Measurements from ENCODE around the gene UBE2C. TPM values are rescaled to one million over a fixed set of nuclear protein-coding genes. Genes with fewer than 3 reads are reported as not detected.

The UBE2C gene
- total RNA-seq, 1 experiment from 2014 or later = 69.5 TPM

- Histone ChIP-seq H3K27me3 (no peaks in the 10 kb centered on the region), H3K4me3 (no peak overlapping the region), H3K9me3 (no peaks in the 10 kb centered on the region), H3K36me3 (no peaks in the 10 kb centered on the region)
- DNase-seq = no peak
Measured at GRCh38 chr20:45861221-45862075, 49.0 kb downstream of the UBE2C start.

DNA sequence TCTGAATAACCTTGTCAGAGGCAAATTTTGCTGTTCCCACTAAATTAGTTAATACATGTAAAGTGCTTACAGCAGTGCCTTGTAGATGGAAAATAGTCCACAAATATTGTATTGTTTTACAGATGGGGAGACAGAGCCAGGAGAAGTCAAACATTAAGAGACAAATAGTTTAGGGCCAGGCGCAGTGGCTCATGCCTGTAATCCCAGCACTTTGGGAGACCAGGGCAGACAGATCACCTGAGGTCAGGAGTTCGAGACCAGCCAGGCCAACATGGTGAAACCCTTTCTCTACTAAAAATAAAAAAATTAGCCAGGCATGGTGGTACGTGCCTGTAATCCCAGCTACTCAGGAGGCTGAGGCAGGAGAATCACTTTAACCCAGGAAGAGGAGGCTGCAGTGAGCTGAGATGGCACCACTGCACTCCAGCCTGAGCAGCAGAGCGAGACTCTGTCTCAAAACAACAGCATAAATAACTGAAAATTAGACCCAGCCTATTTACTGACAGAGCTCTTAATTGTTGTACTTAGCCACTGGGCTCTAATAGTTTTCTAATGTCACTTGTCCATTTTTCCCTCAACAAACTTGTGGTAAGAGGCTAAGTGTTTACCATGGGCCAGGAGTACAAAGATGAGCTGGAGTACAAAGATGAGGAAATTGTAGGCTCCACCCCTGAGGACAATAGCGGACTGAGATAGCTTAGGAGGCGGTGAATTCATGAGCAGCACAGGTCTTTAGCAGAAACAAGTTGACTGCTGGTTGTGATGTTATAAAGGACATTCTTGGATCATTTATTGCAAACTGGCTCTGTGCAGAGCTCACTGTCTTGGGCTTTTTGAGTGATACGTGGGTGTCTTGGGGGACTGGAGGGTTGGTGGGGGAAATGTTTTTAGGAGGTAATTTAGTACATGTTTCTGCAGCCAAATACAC lies 51.4 kb downstream of the UBE2C start:
- Histone ChIP-seq H3K9me3 (no peaks in the 10 kb centered on the region), H3K27me3 (no peaks in the 10 kb centered on the region), H3K36me3 (no peaks in the 10 kb centered on the region), H3K4me3 (no peak overlapping the region)
- DNase-seq = no peak

DNA sequence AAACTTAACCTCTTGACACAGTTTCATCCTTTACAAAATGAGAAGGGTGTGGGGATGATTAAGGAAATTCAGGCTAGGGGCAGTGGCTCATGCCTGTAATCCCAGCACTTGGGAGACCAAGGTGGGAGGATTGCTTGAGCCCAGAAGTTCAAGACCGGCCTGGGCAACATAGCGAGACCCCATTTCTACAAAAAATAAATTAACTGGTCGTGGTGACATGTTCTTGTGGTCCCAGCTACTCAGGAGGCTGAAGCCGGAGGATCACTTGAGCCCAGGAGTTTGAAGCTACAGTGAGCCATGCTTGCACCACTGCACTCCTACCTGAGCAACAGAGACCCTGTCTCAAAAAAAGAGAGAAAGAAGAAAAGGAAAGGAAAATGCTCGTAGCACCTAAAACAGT lies 54.0 kb downstream of the UBE2C start:
- Histone ChIP-seq H3K27me3 (no peaks in the 10 kb centered on the region), H3K4me3 (no peak overlapping the region), H3K9me3 (no peaks in the 10 kb centered on the region), H3K36me3 (no peaks in the 10 kb centered on the region)
- DNase-seq = no peak

Other genes with a start within 250 kb of the UBE2C start
- gene WFDC8, start 233.4 kb upstream of the UBE2C start, total RNA-seq (2014; rRNA removed; shearing (Covaris generic); ENCODE audit: low replicate concordance) = not detected in 2 replicates
- not detected in 2 replicates for gene WFDC10A, start 182.9 kb upstream of the UBE2C start, total RNA-seq (2014; rRNA removed; shearing (Covaris generic); ENCODE audit: low replicate concordance)
- gene WFDC9, start 181.4 kb upstream of the UBE2C start, total RNA-seq (2014; rRNA removed; shearing (Covaris generic); ENCODE audit: low replicate concordance) = not detected in 2 replicates
- not detected in 2 replicates for gene WFDC11, start 142.4 kb upstream of the UBE2C start, total RNA-seq (2014; rRNA removed; shearing (Covaris generic); ENCODE audit: low replicate concordance)
- not detected in 2 replicates for gene WFDC13, start 110.6 kb upstream of the UBE2C start, total RNA-seq (2014; rRNA removed; shearing (Covaris generic); ENCODE audit: low replicate concordance)
- not detected in 2 replicates for gene WFDC10B, start 107.6 kb upstream of the UBE2C start, total RNA-seq (2014; rRNA removed; shearing (Covaris generic); ENCODE audit: low replicate concordance)
- not detected in 2 replicates for gene SPINT4, start 90.3 kb upstream of the UBE2C start, total RNA-seq (2014; rRNA removed; shearing (Covaris generic); ENCODE audit: low replicate concordance)
- 0.59 TPM in 1 of 2 replicates, not detected in the other for gene WFDC3, start 20.8 kb upstream of the UBE2C start, total RNA-seq (2014; rRNA removed; shearing (Covaris generic); ENCODE audit: low replicate concordance)
- gene DNTTIP1, start 20.7 kb upstream of the UBE2C start, total RNA-seq (2014; rRNA removed; shearing (Covaris generic); ENCODE audit: low replicate concordance) = 50.3 and 70.0 TPM in 2 replicates
- not detected in 2 replicates for gene TNNC2, start 14.7 kb downstream of the UBE2C start, total RNA-seq (2014; rRNA removed; shearing (Covaris generic); ENCODE audit: low replicate concordance)
- 55.6 and 74.9 TPM in 2 replicates for gene SNX21, start 21.2 kb downstream of the UBE2C start, total RNA-seq (2014; rRNA removed; shearing (Covaris generic); ENCODE audit: low replicate concordance)
- gene ACOT8, start 44.7 kb downstream of the UBE2C start, total RNA-seq (2014; rRNA removed; shearing (Covaris generic); ENCODE audit: low replicate concordance) = 39.6 and 46.9 TPM in 2 replicates
- gene ZSWIM3, start 45.0 kb downstream of the UBE2C start, total RNA-seq (2014; rRNA removed; shearing (Covaris generic); ENCODE audit: low replicate concordance) = 8.4 and 14.2 TPM in 2 replicates
- gene ZSWIM1, start 68.6 kb downstream of the UBE2C start, total RNA-seq (2014; rRNA removed; shearing (Covaris generic); ENCODE audit: low replicate concordance) = 5.7 and 8.5 TPM in 2 replicates
- gene SPATA25, start 75.0 kb downstream of the UBE2C start, total RNA-seq (2014; rRNA removed; shearing (Covaris generic); ENCODE audit: low replicate concordance) = not detected in 2 replicates
- gene NEURL2, start 78.6 kb downstream of the UBE2C start, total RNA-seq (2014; rRNA removed; shearing (Covaris generic); ENCODE audit: low replicate concordance) = 0.39 TPM in 1 of 2 replicates, not detected in the other
- 17.8 and 27.9 TPM in 2 replicates for gene CTSA, start 78.7 kb downstream of the UBE2C start, total RNA-seq (2014; rRNA removed; shearing (Covaris generic); ENCODE audit: low replicate concordance)
- 46.8 and 70.1 TPM in 2 replicates for gene PLTP, start 99.5 kb downstream of the UBE2C start, total RNA-seq (2014; rRNA removed; shearing (Covaris generic); ENCODE audit: low replicate concordance)
- gene PCIF1, start 122.0 kb downstream of the UBE2C start, total RNA-seq (2014; rRNA removed; shearing (Covaris generic); ENCODE audit: low replicate concordance) = 10.5 and 12.1 TPM in 2 replicates
- gene ZNF335, start 159.6 kb downstream of the UBE2C start, total RNA-seq (2014; rRNA removed; shearing (Covaris generic); ENCODE audit: low replicate concordance) = 8.7 and 9.5 TPM in 2 replicates
- gene MMP9, start 196.3 kb downstream of the UBE2C start, total RNA-seq (2014; rRNA removed; shearing (Covaris generic); ENCODE audit: low replicate concordance) = 0.07 TPM in 1 of 2 replicates, not detected in the other
- 0.15 and 0.72 TPM in 2 replicates for gene SLC12A5, start 216.6 kb downstream of the UBE2C start, total RNA-seq (2014; rRNA removed; shearing (Covaris generic); ENCODE audit: low replicate concordance)